HEK293T (cell line): ENCODE results near the gene AMN.

Experiments used
- CTCF ChIA-PET: fragments of 350-600 bp; formaldehyde crosslinking; extraction: SDS; loops from one replicate; lab custom pipeline; 2021; ENCODE audit warnings: antibody characterized with exemption, inconsistent platforms; lab: Yijun Ruan, JAX
- POLR2A ChIA-PET: fragments of 350-600 bp; formaldehyde crosslinking; extraction: SDS; loops from one replicate; lab custom pipeline; 2020; ENCODE audit warnings: antibody characterized with exemption, inconsistent platforms; lab: Yijun Ruan, JAX
- DNase-seq: peaks from one replicate; pipeline ENCODE4 v3.0.0; 2012; ENCODE audit warnings: mixed read lengths; ENCODE audit errors: extremely low spot score
- ARNT ChIP-seq: fragments of 450-650 bp; IDR thresholded peaks from 2 replicates; pipeline ENCODE4 v1.6.1; 2017; ENCODE audit warnings: mild to moderate bottlenecking
- BHLHE40 ChIP-seq: fragments of 450-650 bp; IDR thresholded peaks from 2 replicates; pipeline ENCODE4 v1.6.1; 2016; ENCODE audit warnings: mild to moderate bottlenecking, moderate library complexity, borderline replicate concordance
- CTBP1 ChIP-seq: fragments of 450-650 bp; IDR thresholded peaks from 2 replicates; pipeline ENCODE4 v1.6.1; 2016; ENCODE audit warnings: borderline replicate concordance
- ELF4 ChIP-seq: fragments of 450-650 bp; IDR thresholded peaks from 2 replicates; pipeline ENCODE4 v1.6.1; 2017; ENCODE audit warnings: antibody characterized with exemption
- FOXA1 ChIP-seq: fragments of 450-650 bp; IDR thresholded peaks from 2 replicates; pipeline ENCODE4 v1.6.1; 2016; ENCODE audit warnings: mild to moderate bottlenecking
- FOXK2 ChIP-seq: fragments of 450-650 bp; IDR thresholded peaks from 2 replicates; pipeline ENCODE4 v1.6.1; 2016; ENCODE audit warnings: mild to moderate bottlenecking
- FOXM1 ChIP-seq: fragments of 450-650 bp; IDR thresholded peaks from 2 replicates; pipeline ENCODE4 v1.6.1; 2017; ENCODE audit warnings: mild to moderate bottlenecking, borderline replicate concordance
- HDGF ChIP-seq: fragments of 450-650 bp; IDR thresholded peaks from 2 replicates; pipeline ENCODE4 v1.6.1; 2017; ENCODE audit warnings: antibody characterized with exemption, borderline replicate concordance
- L3MBTL2 ChIP-seq: fragments of 450-650 bp; conservative IDR thresholded peaks from 2 replicates; pipeline ENCODE4 v1.6.1; 2016; ENCODE audit warnings: mild to moderate bottlenecking
- LEF1 ChIP-seq: fragments of 450-650 bp; IDR thresholded peaks from 2 replicates; pipeline ENCODE4 v1.6.1; 2017; ENCODE audit warnings: mild to moderate bottlenecking, borderline replicate concordance
- NFRKB ChIP-seq: fragments of 450-650 bp; IDR thresholded peaks from 2 replicates; pipeline ENCODE4 v1.6.1; 2016; ENCODE audit warnings: mild to moderate bottlenecking, moderate library complexity
- SP1 ChIP-seq: fragments of 450-650 bp; IDR thresholded peaks from 2 replicates; pipeline ENCODE4 v1.6.1; 2017
- SUZ12 ChIP-seq: fragments of 450-650 bp; IDR thresholded peaks from 2 replicates; pipeline ENCODE4 v1.6.1; 2016; ENCODE audit warnings: mild to moderate bottlenecking
- TARDBP ChIP-seq: fragments of 450-650 bp; IDR thresholded peaks from 2 replicates; pipeline ENCODE4 v1.6.1; 2016
- ZNF384 ChIP-seq: fragments of 450-650 bp; IDR thresholded peaks from 2 replicates; pipeline ENCODE4 v1.6.1; 2016
- TF ChIP-seq, protein P1 (sequence below): fragments of 450-650 bp; IDR thresholded peaks from 2 replicates; pipeline ENCODE4 v1.6.1; 2016

Gene AMN

DNA sequence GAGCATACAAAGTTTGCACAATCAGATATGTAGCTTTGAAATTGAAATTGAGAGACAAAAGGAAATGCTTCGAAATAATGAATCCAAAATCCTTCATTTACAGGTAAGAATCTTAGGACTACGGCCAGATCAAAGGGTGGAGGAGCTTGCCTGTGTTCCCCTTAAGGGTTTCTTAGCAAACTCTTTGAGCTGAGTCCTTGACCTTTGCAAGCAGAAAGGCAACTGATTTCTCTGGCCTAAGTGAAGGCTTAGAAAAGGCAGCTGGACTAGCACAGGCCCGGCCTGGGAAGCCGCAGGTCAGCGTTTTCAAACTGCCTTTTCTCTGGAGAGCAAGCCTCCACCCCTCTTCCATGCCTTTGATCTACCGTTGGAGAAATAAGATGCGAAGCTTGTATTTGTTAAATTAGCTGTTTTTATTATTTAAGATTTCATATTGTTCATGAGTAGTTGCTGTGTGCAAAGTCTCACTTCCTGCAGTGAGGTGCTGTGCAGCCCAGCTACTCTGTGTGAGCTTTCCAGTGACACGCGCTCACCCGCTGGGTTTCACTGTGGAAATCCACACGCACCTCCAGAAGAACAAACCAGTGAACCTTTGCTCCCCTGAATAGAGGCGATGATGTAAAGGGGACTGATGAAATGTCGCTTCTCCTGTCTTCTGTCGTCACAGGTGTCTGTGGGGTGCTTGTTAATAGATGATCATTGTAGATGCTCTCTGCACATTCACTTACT lies 25.0 kb upstream of the AMN start:
- TF ChIP-seq SP1 = no peak
- TF ChIP-seq SUZ12 = no peak
- no peak for TF ChIP-seq CTBP1
- TF ChIP-seq, protein P1, sequence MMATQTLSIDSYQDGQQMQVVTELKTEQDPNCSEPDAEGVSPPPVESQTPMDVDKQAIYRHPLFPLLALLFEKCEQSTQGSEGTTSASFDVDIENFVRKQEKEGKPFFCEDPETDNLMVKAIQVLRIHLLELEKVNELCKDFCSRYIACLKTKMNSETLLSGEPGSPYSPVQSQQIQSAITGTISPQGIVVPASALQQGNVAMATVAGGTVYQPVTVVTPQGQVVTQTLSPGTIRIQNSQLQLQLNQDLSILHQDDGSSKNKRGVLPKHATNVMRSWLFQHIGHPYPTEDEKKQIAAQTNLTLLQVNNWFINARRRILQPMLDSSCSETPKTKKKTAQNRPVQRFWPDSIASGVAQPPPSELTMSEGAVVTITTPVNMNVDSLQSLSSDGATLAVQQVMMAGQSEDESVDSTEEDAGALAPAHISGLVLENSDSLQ = no peak
- TF ChIP-seq ELF4 = no peak
- no peak for DNase-seq
- CTCF ChIA-PET = no interaction called here
- POLR2A ChIA-PET = no interaction called here

GRCh38 chr14:102898298-102898697 lies 24.2 kb upstream of the AMN start:
- TF ChIP-seq ELF4 = no peak
- no peak for TF ChIP-seq FOXK2
- no peak for TF ChIP-seq LEF1
- TF ChIP-seq FOXA1 = no peak
- no peak for TF ChIP-seq BHLHE40
- no peak for TF ChIP-seq ZNF384
- TF ChIP-seq CTBP1 = no peak
- no peak for TF ChIP-seq HDGF
- CTCF ChIA-PET = no interaction called here
- POLR2A ChIA-PET = no interaction called here
- no peak for DNase-seq

- no peak for TF ChIP-seq TARDBP
- CTCF ChIA-PET = no interaction called here
Observed at GRCh38 chr14:102898776-102899515, 23.5 kb upstream of the AMN start.

DNA sequence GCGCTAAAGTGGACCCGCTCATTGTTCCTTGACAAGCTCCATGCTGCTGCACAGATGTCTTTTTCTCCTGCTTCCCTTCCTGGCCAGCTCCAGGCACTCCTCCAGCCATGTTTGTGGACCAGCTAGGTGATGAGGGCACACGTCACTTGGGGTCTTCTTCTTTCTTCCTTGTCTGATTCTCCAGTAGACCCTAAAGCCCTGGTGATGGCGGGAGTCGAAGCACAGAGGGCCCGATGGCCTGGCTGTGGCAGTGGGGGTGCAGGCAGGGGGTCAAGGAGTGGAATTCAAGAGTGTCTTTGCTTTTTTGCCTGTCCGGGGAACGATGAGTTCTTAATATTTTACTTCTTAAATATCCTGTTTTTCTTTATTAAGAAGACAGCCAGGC lies 23.0 kb upstream of the AMN start:
- ChIA-PET CTCF (no interaction called here), POLR2A (no interaction called here)
- TF ChIP-seq ARNT = no peak
- no peak for TF ChIP-seq ZNF384
- DNase-seq = no peak

More at GRCh38 chr14:102898776-102899515, 23.5 kb upstream of the AMN start:
- DNase-seq = no peak
- POLR2A ChIA-PET = no interaction called here

DNA sequence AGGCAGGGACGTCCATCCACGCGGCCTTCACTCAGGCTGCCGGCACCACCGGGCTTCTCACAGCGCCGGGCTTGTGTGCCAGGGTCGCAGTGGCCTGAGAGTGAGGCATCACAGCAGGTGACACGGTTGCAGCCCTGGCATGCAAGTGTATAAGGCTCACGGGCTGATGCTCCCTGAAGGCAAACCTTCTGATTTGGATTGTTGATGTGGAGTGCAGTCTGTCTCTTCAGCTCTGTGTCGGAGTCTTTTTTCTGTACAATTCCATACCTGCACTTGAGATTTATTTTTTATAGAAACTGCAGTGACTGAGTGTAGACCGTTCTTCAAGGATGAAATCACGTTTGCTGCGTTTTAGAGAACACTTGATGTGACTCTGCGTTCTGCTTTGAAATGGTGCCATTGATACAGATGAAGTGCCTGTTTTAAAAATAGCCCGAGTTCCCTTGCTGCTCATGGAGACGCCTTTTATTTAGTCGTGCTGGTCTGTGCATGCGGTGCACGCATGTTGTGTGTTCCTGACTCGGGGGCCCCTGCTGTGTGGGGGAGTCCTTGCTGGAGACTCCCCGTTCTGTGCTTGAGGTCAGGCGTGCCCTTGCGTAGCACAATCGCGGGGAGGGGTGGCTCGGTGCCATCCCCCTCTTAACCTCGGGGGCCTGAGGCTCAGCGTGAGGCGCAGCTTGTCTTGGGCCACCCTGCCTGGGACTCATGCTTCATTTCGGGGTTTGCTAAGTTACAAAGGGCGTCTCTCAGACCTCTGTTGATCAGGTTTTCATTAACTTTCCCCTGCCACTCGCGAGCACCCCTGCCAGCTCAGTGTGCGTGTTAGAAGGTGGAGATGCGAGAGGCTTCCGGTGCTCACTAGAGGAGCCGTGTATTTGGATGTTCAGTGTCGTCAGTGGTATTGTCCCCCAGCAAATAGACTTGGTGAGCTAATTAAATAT lies 21.6 kb upstream of the AMN start:
- TF ChIP-seq SP1 = no peak
- TF ChIP-seq NFRKB = no peak
- TF ChIP-seq HDGF = no peak
- TF ChIP-seq FOXK2 = no peak
- no peak for TF ChIP-seq SUZ12
- TF ChIP-seq ZNF384 = no peak
- TF ChIP-seq FOXA1 = no peak
- TF ChIP-seq, protein P1 = no peak
- TF ChIP-seq LEF1 = no peak
- TF ChIP-seq BHLHE40 = no peak
- TF ChIP-seq CTBP1 = no peak
- no peak for TF ChIP-seq TARDBP
- no peak for TF ChIP-seq L3MBTL2
- no peak for TF ChIP-seq ARNT
- TF ChIP-seq ELF4 = no peak
- TF ChIP-seq FOXM1 = no peak
- DNase-seq = no peak
- ChIA-PET POLR2A (no interaction called here), CTCF (no interaction called here)

GRCh38 chr14:102901633-102902032 lies 20.8 kb upstream of the AMN start:
- CTCF ChIA-PET = no interaction called here
- POLR2A ChIA-PET = no interaction called here
- TF ChIP-seq NFRKB (no peak), FOXM1 (no peak), HDGF (no peak), ZNF384 (no peak), SP1 (no peak), LEF1 (no peak), BHLHE40 (no peak), CTBP1 (no peak), ELF4 (no peak), TARDBP (no peak), L3MBTL2 (no peak), FOXA1 (no peak), FOXK2 (no peak), SUZ12 (no peak), ARNT (no peak)
- TF ChIP-seq, protein P1 = no peak
- DNase-seq = no peak
